GM21528 (cell line): ENCODE measurements around the gene TRIO.

ENCODE experiments used
- ATAC-seq: cut with Tn5 transposase; IDR thresholded peaks from one replicate; pipeline ENCODE4 v1.9.1; 2021; ENCODE audit warnings: mild to moderate bottlenecking, moderate library complexity; ENCODE audit not compliant: unreplicated experiment, low FRiP score

TRIO gene

DNA sequence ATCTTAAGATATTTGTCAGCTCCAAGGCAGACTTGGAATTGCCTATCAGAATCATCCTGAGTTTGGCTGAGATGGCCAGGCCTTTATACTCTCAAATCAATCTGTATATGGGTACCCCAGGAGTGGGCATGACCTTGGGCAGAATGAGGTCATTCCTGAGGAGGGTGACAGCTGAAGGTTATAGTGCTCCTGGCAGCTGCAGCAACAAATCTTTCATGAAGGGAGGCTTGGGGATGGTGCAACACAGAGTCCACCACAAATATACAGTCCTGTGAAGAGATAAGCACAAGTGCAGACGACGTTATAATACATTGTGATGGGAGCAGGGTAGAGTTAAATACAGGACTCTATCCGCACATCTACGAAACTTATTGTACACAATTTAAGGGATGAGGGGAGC, 21.1 kb upstream of the TRIO start:
- no peak for ATAC-seq

DNA sequence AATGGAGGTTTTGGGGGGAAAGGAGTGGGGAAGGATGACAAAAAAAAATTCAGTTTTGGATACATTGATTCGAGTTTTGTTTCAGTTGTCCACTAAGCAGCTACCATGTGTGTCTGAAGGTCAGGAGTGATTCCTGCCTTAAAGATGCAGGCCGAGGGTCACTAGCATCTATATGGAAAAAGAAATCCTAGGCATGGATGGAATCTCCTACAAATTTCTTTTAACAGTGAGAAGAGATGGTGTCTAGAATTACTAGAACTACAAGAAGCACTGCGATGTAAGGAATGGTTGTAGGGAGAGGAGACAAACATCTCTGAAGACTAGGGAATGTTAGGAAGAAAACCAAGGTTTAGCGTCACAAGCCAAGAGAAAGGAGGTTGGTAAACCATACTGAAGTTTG, 19.6 kb upstream of the TRIO start:
- no peak for ATAC-seq

DNA sequence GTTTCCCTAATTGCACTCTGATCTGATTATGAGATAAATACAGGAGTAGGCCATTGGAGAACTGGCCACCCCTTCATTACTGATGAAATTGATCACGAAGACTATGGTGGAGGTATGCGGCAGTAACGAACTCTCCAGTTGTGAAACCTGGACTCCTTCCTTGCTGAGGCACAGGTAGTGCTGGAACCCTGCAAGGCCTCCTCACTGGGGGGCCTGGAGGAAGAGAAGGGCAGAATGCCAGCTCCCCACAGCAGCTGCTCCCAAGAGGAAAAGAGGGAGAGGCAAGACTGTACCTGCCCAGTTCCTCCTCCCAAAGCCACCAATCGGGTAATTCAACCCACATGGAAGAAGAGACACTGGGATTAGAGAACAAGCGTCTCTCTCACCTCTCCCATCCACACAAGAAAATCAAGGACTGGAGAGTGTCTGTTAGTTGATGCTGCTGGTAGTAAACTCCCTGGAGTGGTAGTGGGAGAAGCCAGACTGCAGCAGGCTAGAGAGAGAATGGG, 19.1 kb upstream of the TRIO start:
- ATAC-seq = no peak

DNA sequence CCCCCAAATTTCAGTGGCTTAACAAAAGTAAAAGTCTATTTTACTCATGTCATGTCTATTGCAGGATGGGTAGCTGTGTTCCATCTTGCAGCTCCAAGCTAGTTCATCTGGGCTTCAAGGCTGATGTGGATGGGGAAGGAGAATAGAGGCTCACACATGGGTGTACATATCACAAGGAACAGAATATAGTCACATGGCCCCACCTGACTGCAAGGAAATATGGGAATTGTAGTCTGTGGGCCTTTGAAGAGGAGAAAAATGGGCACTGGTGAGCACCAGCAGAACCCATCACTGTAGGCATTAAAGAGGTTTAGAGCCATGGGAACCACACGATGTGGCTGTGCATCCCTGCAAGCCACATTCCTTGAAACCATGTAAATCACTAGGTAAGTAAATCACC, 17.9 kb upstream of the TRIO start:
- ATAC-seq = no peak

DNA sequence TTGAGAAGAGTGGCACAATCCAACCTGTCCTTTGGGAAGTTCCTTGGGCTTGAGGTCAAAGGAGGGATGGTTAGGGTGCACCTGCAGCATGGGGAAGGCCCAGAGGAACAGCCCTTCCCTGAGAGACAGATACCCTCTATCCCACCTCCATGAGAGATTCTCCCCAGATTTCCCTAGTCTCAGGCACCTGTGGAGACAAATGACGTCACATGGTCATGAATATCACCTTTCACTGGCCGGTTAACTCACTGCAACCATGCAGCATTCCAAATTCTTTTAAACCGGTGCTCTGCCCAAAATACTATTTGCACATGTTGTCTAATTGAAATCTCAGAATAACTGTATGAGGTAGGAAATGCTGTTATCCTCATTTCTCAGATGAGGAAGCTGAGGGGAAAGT, 15.6 kb upstream of the TRIO start:
- ATAC-seq = no peak

DNA sequence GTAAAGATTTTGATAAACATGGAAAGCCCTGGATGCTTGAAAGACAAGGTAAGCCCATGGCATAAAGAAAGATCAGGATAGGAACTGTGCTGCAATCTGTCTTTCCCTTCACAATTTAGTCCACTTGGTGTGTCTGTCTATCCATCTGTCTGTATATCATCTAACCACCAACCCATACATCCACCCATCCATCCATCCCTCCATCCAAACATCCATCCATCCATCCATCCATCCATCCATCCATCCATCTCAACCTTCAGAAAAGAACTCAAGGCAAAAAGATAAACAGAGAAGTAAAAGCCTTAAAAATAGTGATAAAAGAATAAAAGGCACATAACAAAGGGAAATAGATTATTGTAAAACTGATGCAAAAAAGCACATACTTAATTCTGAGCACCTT, 15.1 kb upstream of the TRIO start:
- ATAC-seq = no peak

DNA sequence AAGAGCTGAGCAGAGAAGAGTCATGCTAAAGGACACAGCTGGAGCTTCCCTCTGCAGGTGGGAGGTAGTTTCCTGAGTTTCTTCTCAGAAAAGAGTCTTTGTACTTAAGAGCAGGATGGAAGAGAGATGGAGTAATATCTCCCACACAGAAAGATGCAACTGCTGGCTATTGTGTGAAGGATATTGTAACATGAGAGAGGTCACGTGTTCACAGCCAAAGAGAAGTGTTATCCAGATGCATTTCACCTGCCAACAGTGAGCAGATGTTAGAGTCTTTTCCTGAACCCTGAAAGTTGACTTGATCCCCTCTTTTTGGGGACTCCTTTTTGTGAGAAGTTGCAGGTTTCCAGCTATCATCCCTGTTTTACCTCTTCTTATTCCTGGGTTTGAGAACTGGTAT, 14.0 kb upstream of the TRIO start:
- ATAC-seq = no peak

DNA sequence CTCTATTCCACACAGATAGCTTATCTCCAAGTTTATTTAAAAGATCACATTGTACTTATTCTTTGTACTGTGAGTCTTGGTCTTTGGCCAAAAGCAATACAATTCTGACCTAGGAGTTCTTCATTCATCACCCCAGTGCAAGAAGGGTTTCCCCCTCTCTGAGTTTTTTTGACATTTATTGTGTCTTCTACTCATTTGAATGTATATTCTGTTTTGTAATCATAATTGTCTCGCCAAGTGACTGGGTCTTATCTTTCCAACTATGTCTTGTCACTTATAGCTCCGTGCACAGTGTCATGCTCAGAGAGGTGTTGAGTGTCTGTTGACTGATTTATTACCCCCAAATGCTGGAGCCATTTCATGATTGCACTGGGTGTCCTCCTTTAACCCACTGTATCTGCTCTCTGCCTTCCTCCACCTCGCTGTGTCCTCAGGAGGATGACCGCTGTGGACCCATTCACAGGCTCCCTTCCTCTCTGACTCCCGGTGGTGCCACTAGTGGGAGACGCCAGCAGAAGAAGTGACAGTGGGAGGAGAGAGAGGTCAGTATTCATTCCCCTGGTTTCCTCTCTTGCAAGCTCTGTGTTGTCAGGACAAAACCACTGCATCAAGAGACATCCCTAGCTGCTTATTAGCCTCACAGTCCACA, 11.2 kb upstream of the TRIO start:
- no peak for ATAC-seq

DNA sequence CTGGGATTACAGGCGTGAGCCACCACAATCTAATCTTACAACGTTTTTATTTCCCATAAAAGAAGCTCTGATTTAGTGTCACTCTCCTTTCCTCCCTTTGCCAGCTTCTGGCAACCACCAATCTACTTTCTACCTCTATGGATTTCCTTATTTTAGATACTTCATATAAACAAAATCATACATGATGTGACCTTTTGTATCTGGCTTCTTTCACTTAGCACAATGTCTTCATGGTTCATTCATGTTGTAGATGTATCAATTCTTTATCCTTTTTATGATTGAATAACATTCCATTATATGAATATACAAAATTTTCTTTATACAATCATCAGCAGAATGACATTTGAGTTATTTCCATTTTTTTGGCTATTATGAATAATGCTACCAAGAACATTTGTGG, 9.7 kb upstream of the TRIO start:
- no peak for ATAC-seq

DNA sequence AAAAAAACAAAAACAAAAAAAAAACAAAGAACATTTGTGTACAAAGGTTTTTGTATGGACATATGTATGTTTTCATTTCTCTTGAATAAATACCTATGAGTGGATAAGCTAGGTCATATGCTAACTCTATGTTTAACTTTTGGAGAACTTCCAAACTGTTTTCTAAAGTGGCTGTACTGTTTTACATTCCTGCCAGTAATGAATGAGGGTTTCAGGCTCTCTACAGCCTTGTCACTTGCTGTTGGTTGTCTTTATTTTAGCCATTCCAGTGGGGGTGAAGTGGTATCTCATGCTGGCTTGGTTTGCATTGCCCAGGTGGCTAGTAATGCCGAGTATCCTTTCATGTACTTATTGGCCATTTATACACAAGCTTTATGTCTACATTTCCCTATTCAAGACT, 9.1 kb upstream of the TRIO start:
- ATAC-seq = no peak

DNA sequence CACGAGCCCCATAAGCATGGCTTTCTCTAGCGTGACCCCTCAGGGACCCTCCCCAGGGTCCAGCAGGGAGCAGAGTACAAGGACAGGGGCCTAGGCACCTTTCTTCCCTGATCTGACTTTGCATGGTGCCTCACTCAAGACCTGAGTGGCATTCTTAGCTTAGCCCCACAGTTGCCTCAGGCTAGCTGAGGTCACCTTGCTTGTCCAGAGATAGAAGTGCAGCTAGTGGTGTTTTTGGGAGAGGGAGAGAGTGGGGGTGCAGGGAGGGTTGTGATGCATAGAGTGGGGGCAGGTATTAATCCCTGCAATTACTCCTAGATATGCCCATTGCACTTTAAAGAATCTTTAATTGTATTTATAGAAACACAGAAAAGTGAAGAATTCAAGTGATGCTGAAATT, 8.4 kb upstream of the TRIO start:
- no peak for ATAC-seq

DNA sequence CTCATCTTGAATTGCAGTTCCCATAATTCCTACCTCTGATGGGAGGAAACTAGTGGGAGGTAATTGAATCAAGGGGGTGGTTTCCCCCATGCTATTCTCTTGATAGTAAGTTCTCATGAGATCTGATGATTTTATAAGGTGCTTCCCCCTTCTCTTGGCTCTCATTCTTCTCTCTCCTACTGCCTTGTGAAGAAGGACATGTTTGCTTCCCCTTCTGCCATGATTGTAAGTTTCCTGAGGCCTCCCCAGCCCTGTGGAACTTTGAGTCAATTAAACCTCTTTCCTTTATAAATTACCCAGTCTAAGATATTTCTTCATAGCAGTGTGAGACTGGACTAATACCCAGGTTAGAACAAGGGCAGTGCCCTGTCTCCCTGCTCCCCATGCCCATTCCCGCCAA, 7.5 kb upstream of the TRIO start:
- no peak for ATAC-seq

DNA sequence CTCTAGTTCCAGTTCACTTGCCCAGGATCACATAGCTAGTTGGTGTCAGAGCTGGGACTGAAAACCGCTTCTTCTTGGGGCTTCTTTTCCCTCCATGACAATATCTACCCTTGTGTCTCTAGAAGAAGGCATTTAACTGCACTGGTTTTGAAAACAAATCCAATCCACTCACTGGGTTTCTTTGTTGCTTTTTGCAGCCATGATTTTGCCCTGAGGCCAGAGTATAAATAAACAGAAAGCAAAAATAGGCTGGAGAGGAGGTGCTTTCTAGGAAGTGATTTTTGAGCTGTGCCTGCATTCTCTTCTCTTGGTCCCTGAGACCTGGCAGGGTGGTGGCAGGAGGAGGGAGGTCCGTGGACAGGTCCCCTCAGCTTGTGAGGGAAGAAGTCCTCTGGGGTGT, 6.9 kb upstream of the TRIO start:
- no peak for ATAC-seq

DNA sequence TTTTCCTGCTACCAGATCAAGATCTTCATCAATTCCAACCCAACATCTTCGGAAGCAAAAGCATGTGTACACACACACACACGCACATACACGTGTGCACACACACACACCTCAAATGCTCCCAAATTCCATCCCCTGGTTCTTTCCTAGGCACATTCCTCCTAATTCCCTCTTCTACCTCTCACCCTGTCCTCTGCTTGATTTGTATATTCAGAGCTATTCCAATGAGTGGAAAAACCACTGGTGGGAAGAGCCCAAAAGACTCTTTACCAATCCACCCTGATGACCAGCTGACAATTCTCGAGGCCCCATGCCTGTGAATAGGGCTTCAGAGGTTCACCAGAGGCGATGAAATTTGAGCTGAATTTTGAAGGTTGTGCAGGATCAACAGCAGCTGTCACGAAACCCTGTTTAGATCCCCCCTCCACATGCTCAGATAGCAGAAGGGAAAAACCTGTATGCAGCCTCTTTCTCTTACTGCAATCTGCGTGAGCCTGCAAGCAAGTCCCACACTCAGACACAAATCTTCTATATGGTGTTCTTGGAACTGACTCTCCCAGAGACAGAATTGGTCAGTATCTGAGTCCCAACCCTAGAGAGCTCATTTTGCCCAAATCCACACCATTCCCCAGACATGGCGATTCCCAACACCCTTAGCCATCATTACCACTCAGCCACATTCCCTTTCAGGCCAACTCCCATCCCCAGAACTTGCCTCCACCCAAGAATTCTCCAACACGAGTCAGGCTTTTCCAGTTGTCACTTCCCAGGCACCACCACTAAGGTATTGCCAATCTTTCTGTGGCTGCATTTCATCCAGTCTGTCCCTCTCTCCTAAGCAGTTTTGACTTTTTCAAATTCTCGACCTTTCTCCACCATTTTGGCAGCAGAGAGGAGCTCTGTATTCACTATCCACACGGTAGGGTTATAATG, 4.3 kb upstream of the TRIO start:
- no peak for ATAC-seq

DNA sequence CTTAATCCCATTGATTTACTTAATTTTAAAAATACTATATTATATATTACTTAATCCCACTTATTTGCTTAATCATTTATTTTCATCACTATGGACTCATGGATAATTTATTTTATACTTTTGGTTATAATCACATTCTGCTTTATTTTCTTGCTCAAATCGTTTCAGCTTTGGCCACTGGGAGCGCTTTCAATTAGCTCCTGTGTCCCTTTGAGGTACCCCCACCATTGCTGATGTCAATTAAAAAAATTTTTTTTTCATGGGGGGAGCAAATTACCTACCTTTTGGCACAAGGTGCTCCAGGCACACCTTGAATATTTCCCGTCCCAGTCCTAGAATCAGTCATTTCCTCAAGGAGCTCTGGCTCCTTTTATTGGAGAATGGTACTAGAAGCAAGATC, 1.4 kb upstream of the TRIO start:
- ATAC-seq = no peak

DNA sequence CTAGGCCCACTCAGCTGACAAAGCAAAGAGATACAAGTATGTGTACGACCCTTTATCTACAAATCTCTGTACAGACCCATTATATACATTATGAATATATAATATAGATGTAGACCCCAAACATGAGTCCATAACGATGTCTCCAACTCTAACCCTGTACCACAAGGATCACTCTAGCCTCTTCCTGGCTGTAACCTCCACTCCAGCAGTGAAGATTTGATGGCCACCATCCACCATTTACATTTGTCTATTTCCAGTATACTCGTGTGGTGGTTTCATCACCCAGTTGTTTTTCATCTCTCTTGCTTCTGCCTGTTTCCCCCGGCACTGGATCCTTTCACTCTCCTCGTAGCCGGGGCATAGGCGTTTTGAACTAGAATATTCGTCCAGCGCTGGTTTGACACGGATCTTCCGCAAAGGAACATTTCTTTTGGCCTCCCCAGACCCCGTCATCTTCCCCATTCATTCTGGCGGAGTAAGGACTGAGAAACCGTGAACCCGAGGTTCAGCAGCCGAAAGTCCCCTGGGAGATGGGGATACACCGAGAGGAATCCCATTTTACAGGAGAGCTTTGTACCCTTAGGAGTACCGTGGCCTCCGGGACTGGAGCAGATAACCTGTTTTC, 828 bp upstream of the TRIO start:
- peak; percentile 9 for ATAC-seq

DNA sequence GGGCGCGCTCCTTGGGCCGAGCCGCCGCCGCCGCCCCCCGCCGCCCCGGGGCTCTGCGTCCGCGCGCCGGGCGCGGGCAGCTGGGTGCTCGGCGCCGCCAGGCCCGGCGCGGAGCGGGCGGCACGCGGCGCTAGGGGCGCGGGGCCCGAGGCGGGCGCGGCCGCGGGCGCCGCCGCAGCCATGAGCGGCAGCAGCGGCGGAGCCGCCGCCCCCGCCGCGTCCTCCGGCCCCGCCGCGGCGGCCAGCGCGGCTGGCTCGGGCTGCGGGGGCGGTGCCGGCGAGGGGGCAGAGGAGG, 351 bp downstream of the TRIO start:
- ATAC-seq = peak; percentile 15

DNA sequence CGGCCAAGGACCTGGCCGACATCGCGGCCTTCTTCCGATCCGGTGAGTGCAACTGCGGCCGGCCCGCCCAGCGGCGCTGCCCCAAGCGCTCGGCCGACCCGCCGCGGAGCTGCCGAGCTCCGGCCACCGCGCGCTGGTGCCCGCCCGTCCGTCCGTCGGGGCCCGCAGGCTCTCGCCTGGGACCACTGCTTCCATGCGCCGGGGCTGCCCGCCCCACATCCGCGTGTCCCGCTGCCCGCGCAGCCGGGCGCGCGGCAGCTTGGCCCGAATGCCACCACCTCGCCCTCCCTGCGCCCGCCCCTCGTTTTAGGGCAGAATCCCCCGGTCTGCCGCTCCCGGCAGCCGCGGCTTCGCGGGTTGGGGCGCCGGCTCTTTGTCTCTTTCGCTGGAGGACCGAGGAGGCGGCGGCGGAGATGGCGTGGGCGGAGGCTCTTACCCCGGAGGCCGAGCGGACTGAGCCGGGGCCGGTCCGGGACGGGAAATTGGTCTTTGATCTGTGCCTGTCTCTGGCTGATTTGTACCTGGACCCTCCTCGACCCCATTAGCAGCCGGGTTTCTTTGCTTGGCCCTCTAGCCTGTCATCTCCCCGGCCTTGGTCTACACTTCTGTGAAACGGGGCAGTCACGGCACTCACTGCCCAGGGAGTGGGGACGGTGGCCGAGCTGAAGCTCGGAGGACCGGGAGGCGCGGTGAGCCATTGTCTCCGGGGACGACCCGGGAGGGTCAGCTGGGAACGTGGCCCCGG, 871 bp downstream of the TRIO start:
- peak; percentile 14 for ATAC-seq

DNA sequence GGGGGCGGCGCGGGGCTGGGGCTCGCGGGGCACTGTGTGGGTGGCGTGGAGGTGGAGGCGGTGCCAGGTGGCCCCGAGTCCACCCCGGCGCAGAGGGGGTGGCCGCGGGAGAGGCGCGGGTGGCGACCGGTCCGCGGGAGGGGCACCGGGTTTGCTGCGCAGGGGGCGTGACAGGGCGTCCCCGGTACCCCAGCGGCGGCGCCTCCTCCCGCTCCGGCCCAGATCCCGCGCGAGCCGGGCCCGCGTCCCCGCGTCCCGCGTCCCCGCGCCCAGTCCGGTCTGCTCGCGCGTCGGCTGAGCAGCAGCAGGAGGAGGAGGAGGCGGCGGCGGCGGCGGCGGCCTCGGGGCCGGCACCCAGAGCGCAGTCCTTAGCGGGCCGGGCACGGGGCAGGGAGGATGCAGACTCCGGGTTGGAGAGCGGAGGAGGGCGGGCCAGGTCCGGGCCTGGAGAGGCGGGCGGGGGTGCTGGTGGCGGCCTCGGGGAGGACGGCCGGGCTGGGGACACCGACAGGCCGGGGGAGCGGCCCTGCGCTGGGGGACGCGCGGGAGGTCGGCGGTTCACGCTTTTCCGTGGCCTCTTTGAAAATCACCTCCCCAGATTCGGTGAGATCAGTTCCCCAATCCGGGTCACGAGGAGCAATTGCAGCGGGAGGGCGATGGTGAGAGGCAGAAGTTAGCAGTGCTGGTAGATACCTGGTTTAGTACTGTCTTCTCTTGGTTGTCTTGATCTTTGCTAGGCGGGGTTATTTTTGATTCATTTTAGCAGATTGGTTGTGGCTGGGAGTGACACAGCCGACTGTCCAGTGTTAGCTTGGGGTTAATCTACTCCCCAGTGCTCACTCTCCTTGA, 1.7 kb downstream of the TRIO start:
- ATAC-seq = peak; percentile 52
